Loucy (cell line): ENCODE data around the gene GRID2IP.

Source experiments
- H2AFZ ChIP-seq: fragments of 200-600 bp; sonication (generic); 2 replicates; pipeline ENCODE4 v1.6.0; 2016; ENCODE audit warnings: antibody characterized with exemption, mild to moderate bottlenecking, low read length, moderate library complexity
- H3F3A ChIP-seq: fragments of 200-600 bp; 2 replicates; pipeline ENCODE4 v1.6.0; 2016; ENCODE audit warnings: antibody characterized with exemption, low read depth, mild to moderate bottlenecking
- H3K27me3 ChIP-seq: fragments of 200-600 bp; sonication (generic); 2 replicates; pipeline ENCODE4 v1.6.1; 2014; ENCODE audit warnings: low read length, mild to moderate bottlenecking; ENCODE audit not compliant: insufficient read depth, poor library complexity, severe bottlenecking
- H3K36me3 ChIP-seq: fragments of 200-600 bp; sonication (generic); 2 replicates; pipeline ENCODE4 v1.6.1; 2016; ENCODE audit warnings: low read length; ENCODE audit not compliant: insufficient read depth
- H3K4me1 ChIP-seq: fragments of 200-600 bp; sonication (generic); 2 replicates; pipeline ENCODE4 v1.5.1; 2014; ENCODE audit warnings: low read length, mild to moderate bottlenecking; ENCODE audit not compliant: insufficient read depth, poor library complexity, severe bottlenecking
- H3K4me2 ChIP-seq: fragments of 200-600 bp; sonication (generic); 2 replicates; pipeline ENCODE4 v1.6.0; 2014; ENCODE audit warnings: antibody characterized with exemption, low read length, low read depth, mild to moderate bottlenecking; ENCODE audit not compliant: poor library complexity, severe bottlenecking
- H3K4me3 ChIP-seq: fragments of 200-600 bp; sonication (generic); 2 replicates; pipeline ENCODE4 v1.5.1; 2014; ENCODE audit warnings: low read length, mild to moderate bottlenecking, mixed read lengths; ENCODE audit not compliant: poor library complexity, severe bottlenecking
- H3K79me2 ChIP-seq: fragments of 200-600 bp; sonication (generic); 2 replicates; pipeline ENCODE4 v1.6.1; 2014; ENCODE audit warnings: low read length; ENCODE audit not compliant: insufficient read depth
- H3K9ac ChIP-seq: fragments of 200-600 bp; sonication (generic); 2 replicates; pipeline ENCODE4 v1.6.0; 2014; ENCODE audit warnings: mild to moderate bottlenecking, low read depth, low read length, moderate library complexity; ENCODE audit not compliant: poor library complexity, severe bottlenecking
- H3K9me2 ChIP-seq: fragments of 200-600 bp; sonication (generic); replicated peaks from 2 replicates; pipeline ENCODE4 v1.6.1; 2016; ENCODE audit warnings: low read depth, low read length, mixed read lengths
- H3K9me3 ChIP-seq: fragments of 200-600 bp; sonication (generic); 2 replicates; pipeline ENCODE4 v1.6.1; 2014; ENCODE audit warnings: mild to moderate bottlenecking, antibody characterized with exemption, low read length, low read depth; ENCODE audit not compliant: insufficient read depth
- H4K20me1 ChIP-seq: fragments of 200-600 bp; sonication (generic); 2 replicates; pipeline ENCODE4 v1.6.0; 2014; ENCODE audit warnings: antibody characterized with exemption, low read length, mild to moderate bottlenecking; ENCODE audit not compliant: insufficient read depth, poor library complexity, severe bottlenecking
- CTCF ChIP-seq: fragments of 200-600 bp; sonication (generic); conservative IDR thresholded peaks from 2 replicates; pipeline ENCODE4 v1.5.1; 2014; ENCODE audit warnings: mild to moderate bottlenecking, antibody characterized with exemption, low read length
- EZH2phosphoT487 ChIP-seq: fragments of 200-600 bp; IDR thresholded peaks from 2 replicates; pipeline ENCODE4 v1.6.1; 2018; ENCODE audit warnings: antibody characterized with exemption, mild to moderate bottlenecking, moderate library complexity, borderline replicate concordance

GRID2IP gene

GRCh38 chr7:6502886-6503285, 48.4 kb downstream of the GRID2IP start:
- peaks cover 8% of the 10 kb centered on the region for H3K4me1 ChIP-seq
- no peaks in the 10 kb centered on the region for H3F3A ChIP-seq
- H4K20me1 ChIP-seq, result no peaks in the 10 kb centered on the region
- H3K79me2 ChIP-seq, result no peaks in the 10 kb centered on the region
- H3K4me3 ChIP-seq, result no peak overlapping the region
- no peaks in the 10 kb centered on the region for H3K27me3 ChIP-seq
- no peaks in the 10 kb centered on the region for H3K36me3 ChIP-seq
- TF ChIP-seq CTCF (no peak), EZH2phosphoT487 (no peak)
- no peaks in the 10 kb centered on the region for H3K9me2 ChIP-seq
- H3K9me3 ChIP-seq, result no peaks in the 10 kb centered on the region
- no peak overlapping the region for H3K9ac ChIP-seq
- no peak overlapping the region for H2AFZ ChIP-seq
- H3K4me2 ChIP-seq, result no peak overlapping the region

- Histone ChIP-seq H3F3A (no peaks in the 10 kb centered on the region), H4K20me1 (no peaks in the 10 kb centered on the region), H3K9me3 (no peaks in the 10 kb centered on the region), H3K36me3 (no peaks in the 10 kb centered on the region), H3K4me1 (peaks cover 8% of the 10 kb centered on the region), H3K27me3 (no peaks in the 10 kb centered on the region), H3K9me2 (no peaks in the 10 kb centered on the region), H3K4me3 (no peak overlapping the region), H3K9ac (no peak overlapping the region), H3K79me2 (no peaks in the 10 kb centered on the region), H3K4me2 (no peak overlapping the region), H2AFZ (no peak overlapping the region)
- TF ChIP-seq CTCF (no peak), EZH2phosphoT487 (no peak)
Measured at GRCh38 chr7:6501586-6502564, 49.4 kb downstream of the GRID2IP start.

- peaks cover 8% of the 10 kb centered on the region for H3K4me1 ChIP-seq
- TF ChIP-seq EZH2phosphoT487 (no peak), CTCF (no peak)
- no peak overlapping the region for H3K4me2 ChIP-seq
- H3K9ac ChIP-seq, result no peak overlapping the region
- no peaks in the 10 kb centered on the region for H3F3A ChIP-seq
- H3K9me2 ChIP-seq, result no peaks in the 10 kb centered on the region
- no peaks in the 10 kb centered on the region for H3K27me3 ChIP-seq
- no peaks in the 10 kb centered on the region for H4K20me1 ChIP-seq
- H3K4me3 ChIP-seq, result no peak overlapping the region
- no peaks in the 10 kb centered on the region for H3K79me2 ChIP-seq
- no peak overlapping the region for H2AFZ ChIP-seq
- H3K9me3 ChIP-seq, result no peaks in the 10 kb centered on the region
- no peaks in the 10 kb centered on the region for H3K36me3 ChIP-seq
Measured at GRCh38 chr7:6500691-6501090, 50.6 kb downstream of the GRID2IP start.
